Parathyroid adenoma (tissue), 2 donors: Measurements from ENCODE around the gene CAV3.

Experiments
- H2AFZ ChIP-seq: fragments of 300-600 bp; sonication (generic); one replicate; pipeline ENCODE4 v1.7.0; 2017; ENCODE audit warnings: antibody characterized with exemption, mild to moderate bottlenecking
- H3K27ac ChIP-seq: fragments of 300-600 bp; sonication (generic); one replicate; pipeline ENCODE4 v1.7.0; 2017
- H3K27me3 ChIP-seq: fragments of 300-600 bp; sonication (generic); one replicate; pipeline ENCODE4 v1.7.0; 2017; ENCODE audit warnings: low read length; ENCODE audit not compliant: control insufficient read depth, insufficient read depth
- H3K36me3 ChIP-seq: fragments of 300-600 bp; sonication (generic); one replicate; pipeline ENCODE4 v1.7.0; 2017; ENCODE audit warnings: low read length; ENCODE audit not compliant: control insufficient read depth, insufficient read depth
- H3K4me1 ChIP-seq: fragments of 300-600 bp; sonication (generic); one replicate; pipeline ENCODE4 v1.7.0; 2017; ENCODE audit warnings: control low read depth
- H3K4me2 ChIP-seq: fragments of 300-600 bp; sonication (generic); one replicate; pipeline ENCODE4 v1.7.0; 2017; ENCODE audit warnings: low read length
- H3K4me3 ChIP-seq: fragments of 300-600 bp; sonication (generic); one replicate; pipeline ENCODE4 v1.7.0; 2017; ENCODE audit warnings: low read depth, low read length
- H3K79me2 ChIP-seq: fragments of 300-600 bp; sonication (generic); one replicate; pipeline ENCODE4 v1.7.0; 2017; ENCODE audit warnings: control low read depth
- H3K9ac ChIP-seq: fragments of 300-600 bp; sonication (generic); one replicate; pipeline ENCODE4 v1.7.0; 2017; ENCODE audit warnings: mild to moderate bottlenecking
- H3K9me3 ChIP-seq: fragments of 300-600 bp; sonication (generic); one replicate; pipeline ENCODE4 v1.7.0; 2017; ENCODE audit warnings: low read length; ENCODE audit not compliant: control insufficient read depth
- TF ChIP-seq, protein P1 (sequence below): fragments of 300-600 bp; sonication (generic); IDR thresholded peaks from one replicate; pipeline ENCODE4 v1.7.0; 2017; ENCODE audit warnings: antibody characterized with exemption, mild to moderate bottlenecking
- donor health status: primary hyperparathyroidism.

Gene CAV3

DNA sequence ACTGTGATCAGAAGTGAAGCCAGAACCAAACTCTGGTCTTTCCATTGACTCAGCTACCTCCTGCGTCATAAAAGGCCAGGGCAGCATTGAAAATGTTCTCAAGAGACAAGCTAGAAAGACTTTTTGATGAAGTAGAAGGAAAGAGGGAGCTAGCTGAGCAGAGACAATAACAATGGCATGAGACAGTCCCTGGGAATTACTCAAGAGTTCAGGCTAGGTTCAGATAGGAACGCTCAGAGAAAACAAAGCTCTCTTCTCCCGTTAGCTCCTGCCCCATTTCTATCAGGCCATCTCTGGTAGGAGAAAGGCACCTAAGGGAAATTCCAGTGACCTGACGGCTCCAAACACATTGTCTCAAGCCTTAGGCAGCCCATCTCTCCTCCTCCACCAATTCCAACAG, 42.8 kb downstream of the CAV3 start:
- H3K4me2 ChIP-seq, result no peak overlapping the region
- TF ChIP-seq, protein P1, sequence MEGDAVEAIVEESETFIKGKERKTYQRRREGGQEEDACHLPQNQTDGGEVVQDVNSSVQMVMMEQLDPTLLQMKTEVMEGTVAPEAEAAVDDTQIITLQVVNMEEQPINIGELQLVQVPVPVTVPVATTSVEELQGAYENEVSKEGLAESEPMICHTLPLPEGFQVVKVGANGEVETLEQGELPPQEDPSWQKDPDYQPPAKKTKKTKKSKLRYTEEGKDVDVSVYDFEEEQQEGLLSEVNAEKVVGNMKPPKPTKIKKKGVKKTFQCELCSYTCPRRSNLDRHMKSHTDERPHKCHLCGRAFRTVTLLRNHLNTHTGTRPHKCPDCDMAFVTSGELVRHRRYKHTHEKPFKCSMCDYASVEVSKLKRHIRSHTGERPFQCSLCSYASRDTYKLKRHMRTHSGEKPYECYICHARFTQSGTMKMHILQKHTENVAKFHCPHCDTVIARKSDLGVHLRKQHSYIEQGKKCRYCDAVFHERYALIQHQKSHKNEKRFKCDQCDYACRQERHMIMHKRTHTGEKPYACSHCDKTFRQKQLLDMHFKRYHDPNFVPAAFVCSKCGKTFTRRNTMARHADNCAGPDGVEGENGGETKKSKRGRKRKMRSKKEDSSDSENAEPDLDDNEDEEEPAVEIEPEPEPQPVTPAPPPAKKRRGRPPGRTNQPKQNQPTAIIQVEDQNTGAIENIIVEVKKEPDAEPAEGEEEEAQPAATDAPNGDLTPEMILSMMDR, result no peak
- H3K27me3 ChIP-seq, result no peaks in the 10 kb centered on the region
- H3K27ac ChIP-seq, result no peak overlapping the region
- H3K4me1 ChIP-seq, result no peaks in the 10 kb centered on the region
- H2AFZ ChIP-seq, result no peak overlapping the region
- no peaks in the 10 kb centered on the region for H3K36me3 ChIP-seq
- no peaks in the 10 kb centered on the region for H3K9me3 ChIP-seq
- no peaks in the 10 kb centered on the region for H3K79me2 ChIP-seq
- no peak overlapping the region for H3K4me3 ChIP-seq
- H3K9ac ChIP-seq, result no peak overlapping the region

DNA sequence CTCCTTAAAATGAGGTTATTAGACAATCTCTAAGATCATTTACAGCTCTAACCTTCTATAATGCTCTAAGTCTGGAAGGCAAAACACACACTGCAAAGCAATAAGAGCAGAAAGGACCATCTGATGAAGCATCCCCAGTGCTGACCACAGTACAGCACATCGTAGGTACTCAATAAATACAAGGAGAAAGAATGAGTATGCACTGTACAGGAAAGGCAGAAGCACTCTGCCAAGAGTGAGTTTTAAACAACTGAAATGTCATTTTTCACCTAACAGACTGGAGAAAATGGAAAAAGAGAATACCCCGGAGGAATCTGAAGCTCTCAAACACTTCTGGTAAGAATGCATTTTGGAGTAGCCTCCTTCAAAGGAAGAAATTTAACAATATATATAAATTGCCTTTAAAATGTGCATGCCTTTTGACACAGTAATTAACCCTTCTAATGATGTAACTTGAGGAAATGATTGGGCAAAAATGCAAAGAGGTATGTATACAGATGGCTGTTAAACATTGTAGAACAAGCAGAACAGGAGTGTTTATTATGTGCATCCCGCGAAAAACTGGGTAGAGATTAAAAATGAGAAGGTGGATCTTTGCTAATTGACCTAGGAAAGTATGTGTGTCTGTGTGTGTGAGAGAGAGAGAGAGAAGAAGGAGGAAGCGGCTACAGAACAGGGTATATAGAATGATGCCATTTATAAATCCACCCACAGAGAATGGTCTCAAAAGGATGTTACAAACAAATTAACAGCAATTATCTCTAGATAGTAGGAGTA, 43.8 kb downstream of the CAV3 start:
- H3K4me2 ChIP-seq, result no peak overlapping the region
- H3K9me3 ChIP-seq, result no peaks in the 10 kb centered on the region
- no peaks in the 10 kb centered on the region for H3K4me1 ChIP-seq
- H3K79me2 ChIP-seq, result no peaks in the 10 kb centered on the region
- no peaks in the 10 kb centered on the region for H3K36me3 ChIP-seq
- H3K4me3 ChIP-seq, result no peak overlapping the region
- no peak overlapping the region for H3K27ac ChIP-seq
- H2AFZ ChIP-seq, result no peak overlapping the region
- H3K9ac ChIP-seq, result no peak overlapping the region
- H3K27me3 ChIP-seq, result no peaks in the 10 kb centered on the region
- TF ChIP-seq, protein P1, result no peak

DNA sequence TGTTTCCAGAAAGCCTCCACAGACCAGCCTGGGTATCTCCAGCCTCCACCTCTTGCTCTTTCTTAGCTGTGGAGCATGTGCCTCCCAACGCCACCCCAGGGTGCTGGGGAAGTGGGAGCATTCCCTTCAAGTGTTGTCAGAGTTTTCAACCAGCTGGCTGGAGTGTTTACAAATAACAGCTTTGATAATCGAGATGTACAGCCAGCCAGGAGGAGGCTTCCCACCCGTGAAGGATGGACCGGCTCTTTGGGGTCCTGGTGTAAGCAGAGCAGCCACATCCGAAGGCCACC, 44.3 kb downstream of the CAV3 start:
- no peak overlapping the region for H3K4me3 ChIP-seq
- TF ChIP-seq, protein P1, result no peak
- no peaks in the 10 kb centered on the region for H3K36me3 ChIP-seq

DNA sequence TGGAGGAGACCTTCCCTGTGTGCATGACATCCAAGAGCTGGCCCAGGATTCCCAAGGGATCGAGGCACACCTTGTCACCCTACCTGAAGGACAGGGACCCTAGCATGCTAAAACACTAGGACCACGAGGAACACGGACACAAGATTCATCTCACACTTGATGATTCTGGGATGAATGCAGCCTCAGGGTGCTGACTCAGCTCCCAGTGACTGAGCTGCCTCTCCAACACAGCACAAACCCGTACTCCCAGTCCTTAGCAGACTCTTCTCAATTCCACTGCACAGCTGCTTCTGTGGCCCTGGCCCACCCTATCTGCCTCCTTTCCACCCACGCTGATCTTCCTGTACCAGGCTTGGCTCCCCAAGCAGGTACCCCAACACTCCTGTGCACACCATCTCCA, 44.9 kb downstream of the CAV3 start:
- Histone ChIP-seq H3K27ac (no peak overlapping the region), H3K27me3 (no peaks in the 10 kb centered on the region), H3K9ac (no peak overlapping the region), H3K79me2 (no peaks in the 10 kb centered on the region), H3K4me2 (no peak overlapping the region), H3K9me3 (no peaks in the 10 kb centered on the region), H3K36me3 (no peaks in the 10 kb centered on the region), H3K4me3 (no peak overlapping the region), H2AFZ (no peak overlapping the region), H3K4me1 (no peaks in the 10 kb centered on the region)
- TF ChIP-seq, protein P1, result no peak

More for the DNA sequence above, 44.3 kb downstream of the CAV3 start:
- no peaks in the 10 kb centered on the region for H3K4me1 ChIP-seq
- H3K9ac ChIP-seq, result no peak overlapping the region
- H3K9me3 ChIP-seq, result no peaks in the 10 kb centered on the region
- no peak overlapping the region for H3K4me2 ChIP-seq
- no peak overlapping the region for H3K27ac ChIP-seq
- no peaks in the 10 kb centered on the region for H3K27me3 ChIP-seq
- H3K79me2 ChIP-seq, result no peaks in the 10 kb centered on the region
- no peak overlapping the region for H2AFZ ChIP-seq

DNA sequence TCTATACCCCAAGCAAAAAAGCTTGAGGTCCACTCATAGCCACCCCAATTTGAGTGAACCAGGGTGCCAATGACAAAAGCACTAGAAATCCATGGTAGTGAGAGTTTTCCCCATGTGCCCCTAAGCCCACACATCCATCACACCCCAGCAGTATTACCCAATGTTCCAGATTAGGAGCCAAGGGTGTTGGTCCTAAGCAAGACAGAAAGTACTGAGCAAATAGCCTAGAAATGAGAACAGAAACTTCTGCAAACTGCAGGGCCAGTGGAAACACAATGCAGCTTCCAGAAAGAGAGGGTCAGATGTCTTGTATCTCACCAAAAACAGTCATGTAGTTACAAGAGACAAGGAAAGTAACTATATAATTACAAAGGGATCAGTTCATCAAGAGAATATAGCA, 46.7 kb downstream of the CAV3 start:
- Histone ChIP-seq H2AFZ (no peak overlapping the region), H3K27me3 (no peaks in the 10 kb centered on the region), H3K4me1 (no peaks in the 10 kb centered on the region), H3K4me2 (no peak overlapping the region), H3K9ac (no peak overlapping the region), H3K27ac (no peak overlapping the region), H3K36me3 (no peaks in the 10 kb centered on the region), H3K79me2 (no peaks in the 10 kb centered on the region), H3K9me3 (no peaks in the 10 kb centered on the region), H3K4me3 (no peak overlapping the region)
- TF ChIP-seq, protein P1, result no peak
